Activated CD8-positive, alpha-beta memory T cell treated with anti-CD3 and anti-CD28 coated beads, Interleukin-2, amount 50 U/mL, for 48 hours (primary cell): Measurements from ENCODE around the gene SLC2A14.
"Not testable (repeated sequence)": the region's sequence is repeated elsewhere in the genome, so short reads cannot be mapped to it uniquely, and the experiment has no call there.

Experiments used
- DNase-seq: peaks from one replicate; pipeline ENCODE4 v3.0.0-alpha.2; 2020

The SLC2A14 gene

DNA sequence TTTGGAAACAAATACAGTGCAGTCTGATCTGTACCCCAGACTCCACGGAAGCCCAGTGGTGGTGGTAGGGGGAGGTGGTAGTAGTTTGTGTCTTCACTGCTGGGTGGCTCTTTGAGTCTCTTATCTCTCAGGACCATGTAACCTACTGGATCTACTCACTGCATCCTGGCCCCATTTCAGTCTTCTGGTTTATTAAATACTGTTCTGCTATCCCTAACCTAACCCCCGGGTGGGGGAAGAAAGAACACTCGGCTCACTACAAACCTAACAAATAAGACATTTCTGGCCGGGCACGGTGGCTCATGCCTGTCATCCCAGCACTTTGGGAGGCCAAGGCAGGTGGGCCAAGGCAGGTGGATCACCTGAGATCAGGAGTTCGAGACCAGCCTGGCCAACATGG lies 39.5 kb downstream of the SLC2A14 start:
- not testable (repeated sequence) for DNase-seq

DNA sequence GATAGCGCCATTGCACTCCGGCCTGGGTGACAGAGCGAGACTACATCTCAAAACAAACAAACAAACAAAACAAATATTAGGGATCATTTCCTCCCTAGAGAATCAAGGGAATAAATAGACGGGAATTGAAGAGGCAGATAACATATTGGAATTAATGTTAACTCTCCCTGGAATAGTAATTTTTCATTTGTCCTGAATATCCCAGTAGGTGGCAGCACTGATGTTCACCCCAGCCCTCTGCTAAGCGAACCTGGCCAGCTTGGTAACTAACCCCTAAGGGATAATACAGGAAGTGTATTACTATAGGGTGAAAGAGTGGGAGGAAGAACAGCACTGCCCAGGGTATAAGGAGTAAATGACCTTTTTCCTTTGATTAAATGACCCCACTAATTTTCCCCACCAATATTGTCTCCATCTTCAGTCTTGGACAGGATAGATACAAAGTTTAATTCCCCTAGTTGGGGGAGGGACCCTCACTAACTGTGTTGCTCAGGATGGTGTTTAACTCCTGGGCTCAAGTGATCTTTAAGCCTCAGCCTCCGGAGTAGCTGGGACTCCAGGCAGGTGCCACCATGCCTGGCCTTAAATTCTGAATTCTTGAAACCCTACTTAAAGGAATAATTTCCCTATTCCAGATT lies 40.5 kb downstream of the SLC2A14 start:
- no peak for DNase-seq

DNA sequence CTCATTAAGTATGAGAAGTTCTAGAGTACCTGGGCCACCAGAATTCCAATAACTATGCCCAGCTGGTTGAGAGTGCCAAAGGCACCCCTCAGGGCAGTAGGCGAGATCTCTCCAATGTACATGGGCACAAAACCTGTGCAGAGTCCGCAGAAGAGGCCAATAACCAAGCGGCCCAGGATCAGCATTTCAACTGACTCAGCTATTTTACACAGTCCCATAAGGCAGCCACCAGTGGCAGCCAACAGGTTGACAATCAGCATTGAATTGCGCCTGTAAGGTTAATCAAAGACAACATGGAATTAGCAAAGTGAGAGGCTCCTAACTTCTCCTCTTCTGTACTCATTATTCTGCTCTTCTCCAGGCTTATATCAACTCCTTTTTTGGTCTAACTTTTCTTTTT lies 43.0 kb downstream of the SLC2A14 start:
- DNase-seq, result not testable (repeated sequence)

DNA sequence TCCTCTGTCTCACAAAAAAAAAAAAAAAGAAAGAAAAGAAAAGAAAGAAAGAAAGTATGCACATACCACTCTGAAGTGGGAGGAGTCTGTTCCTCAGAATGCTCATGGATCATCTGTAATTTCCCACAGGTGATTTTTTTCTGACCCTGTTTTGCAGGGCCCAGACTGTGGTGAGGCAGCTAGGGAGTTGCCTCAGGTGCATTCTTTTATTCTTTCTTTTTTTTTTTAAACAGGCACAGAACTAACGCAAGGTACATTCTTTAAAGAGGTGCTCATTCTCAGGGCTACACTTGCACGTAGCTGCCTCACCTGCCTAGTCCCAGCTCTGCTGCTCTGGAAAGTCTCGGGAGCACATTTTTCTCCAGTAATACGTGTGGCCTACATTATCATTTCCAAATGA lies 47.0 kb downstream of the SLC2A14 start:
- DNase-seq, result not testable (repeated sequence)

DNA sequence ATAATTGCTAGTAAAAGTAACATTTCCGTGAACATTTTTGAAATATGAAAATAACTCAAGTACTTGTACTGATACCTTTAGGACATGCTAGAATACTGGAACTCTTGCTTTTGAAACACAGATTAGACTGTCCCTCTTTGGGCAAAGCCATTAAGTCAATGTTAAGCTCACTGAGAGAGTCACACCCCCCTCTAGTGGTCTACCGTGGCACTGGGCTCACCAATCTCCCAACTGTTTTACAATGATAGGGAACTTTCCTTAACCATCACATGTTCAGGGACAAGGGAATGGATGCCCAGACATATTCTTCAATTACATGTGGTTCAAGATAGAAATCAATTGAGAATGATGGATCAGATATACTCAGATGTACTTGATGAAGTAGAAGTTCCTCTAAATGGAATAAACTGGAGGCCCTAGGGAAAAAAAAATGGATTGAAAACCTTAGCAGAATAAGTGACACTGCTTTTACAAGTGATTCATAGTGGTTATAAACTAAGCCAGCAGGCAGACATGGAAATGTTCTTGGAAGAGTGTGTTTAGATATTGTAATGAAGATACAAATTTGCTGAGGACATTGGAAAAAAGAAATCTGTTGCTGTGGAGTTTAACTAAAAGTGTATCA lies 65.7 kb downstream of the SLC2A14 start:
- DNase-seq, result peak; percentile 74

DNA sequence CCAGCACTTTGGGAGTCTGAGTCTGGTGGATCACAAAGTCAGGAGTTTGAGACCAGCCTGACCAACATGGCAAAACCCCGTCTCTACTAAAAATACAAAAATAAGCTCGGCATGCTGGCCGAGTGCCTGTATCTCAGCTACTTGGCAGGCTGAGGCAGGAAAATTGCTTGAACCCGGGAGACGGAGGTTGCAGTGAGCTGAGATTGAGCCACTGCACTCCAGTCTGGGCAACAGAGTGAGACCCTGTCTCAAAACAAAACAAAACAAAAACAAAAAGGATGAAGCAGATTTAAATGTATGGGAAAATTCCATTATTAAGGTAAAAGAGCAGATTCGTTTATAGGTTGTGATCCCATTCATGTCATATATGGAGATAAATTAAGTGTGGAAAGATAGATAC lies 66.4 kb downstream of the SLC2A14 start:
- not testable (repeated sequence) for DNase-seq

DNA sequence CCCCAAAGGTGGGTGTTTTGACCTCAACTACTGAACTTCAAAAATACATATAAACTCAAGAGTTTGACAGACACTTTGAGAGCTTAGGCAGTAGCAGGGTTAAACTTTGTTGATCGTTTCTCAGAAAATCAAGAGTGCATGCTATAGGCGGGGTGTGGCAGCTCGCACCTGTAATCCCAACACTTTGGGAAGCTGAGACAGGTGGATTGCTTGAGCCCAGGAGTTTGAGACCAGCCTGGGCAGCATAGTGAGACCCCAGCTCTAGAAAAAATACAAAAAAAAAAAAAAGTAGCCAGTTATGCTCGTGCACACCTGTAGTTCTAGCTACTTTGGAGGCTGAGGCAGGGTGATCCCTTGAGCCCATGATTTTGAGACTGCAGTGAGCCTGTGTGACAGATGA lies 71.3 kb downstream of the SLC2A14 start:
- DNase-seq, result no peak

DNA sequence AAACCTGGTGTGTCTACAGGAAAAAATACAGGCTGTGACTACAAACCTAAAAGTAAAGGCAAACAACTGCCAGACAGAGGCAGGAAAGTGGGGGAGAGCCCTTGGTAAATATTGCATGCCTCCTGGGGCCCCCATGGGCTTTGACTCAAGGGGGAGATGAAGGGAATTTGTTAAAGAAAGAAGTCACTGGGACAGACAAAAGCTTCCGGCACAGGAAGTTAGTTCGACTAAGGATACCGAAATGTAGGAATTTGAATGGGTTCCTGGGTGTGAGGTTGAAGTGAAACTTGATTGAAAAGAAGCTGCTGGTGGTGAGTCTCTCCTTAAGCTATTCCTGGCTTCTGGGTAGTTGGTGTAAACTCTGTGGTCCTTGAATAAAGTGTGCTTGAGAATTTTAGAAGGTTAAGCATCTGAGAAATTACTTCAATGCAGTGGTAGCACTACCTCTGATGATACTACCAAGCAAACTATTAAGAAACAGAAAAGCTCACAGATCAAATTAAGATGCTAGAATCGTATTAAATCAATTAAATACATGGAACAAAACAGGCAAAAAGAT lies 73.9 kb downstream of the SLC2A14 start:
- not testable (repeated sequence) for DNase-seq

DNA sequence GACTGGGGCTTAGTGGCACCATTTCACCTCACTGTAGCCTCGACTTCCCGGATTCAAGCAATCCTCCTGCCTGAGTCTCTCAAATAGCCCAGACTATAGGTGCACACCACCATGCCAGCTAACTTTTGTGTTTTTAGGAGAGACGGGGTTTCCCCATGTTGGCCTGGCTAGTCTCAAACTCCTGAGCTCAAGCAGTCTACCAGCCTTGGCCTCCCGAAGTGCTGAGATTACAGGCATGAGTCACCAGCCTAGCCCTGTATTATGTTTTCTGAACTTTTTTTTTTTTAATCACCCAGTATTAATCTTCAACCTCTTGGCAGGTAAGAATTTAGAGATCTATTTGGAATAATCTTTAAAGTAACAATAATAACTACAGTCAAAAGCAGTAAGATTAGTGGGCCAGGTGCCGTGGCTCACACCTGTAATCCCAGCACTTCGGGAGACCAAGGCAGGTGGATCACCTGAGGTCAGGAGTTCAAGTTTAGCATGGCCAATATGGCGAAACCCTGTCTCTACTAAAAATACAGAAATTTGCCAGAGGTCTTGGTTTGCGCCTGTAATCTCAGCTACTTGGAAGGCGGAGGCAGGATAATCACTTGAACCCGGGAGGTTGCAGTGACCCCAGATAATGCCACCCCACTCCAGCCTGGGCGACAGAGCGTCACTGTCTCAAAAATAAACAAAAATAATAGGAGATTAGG lies 74.9 kb downstream of the SLC2A14 start:
- DNase-seq, result no peak

DNA sequence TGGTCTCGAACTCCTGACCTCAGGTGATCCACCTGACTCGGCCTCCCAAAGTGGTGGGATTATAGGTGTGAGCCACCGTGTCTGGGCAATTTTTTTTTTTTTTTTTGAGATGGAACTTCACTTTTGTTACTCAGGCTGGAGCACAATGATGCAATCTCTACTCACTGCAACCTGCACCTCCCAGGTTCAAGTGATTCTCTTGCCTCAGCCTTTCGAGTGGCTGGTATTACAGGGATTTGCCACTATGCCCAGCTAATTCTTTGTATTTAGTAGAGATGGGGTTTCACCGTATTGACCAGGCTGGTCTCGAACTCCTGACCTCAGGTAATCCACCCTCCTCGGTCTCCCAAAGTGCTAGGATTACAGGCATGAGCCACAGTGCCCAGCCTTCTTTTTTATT lies 75.4 kb downstream of the SLC2A14 start:
- not testable (repeated sequence) for DNase-seq

DNA sequence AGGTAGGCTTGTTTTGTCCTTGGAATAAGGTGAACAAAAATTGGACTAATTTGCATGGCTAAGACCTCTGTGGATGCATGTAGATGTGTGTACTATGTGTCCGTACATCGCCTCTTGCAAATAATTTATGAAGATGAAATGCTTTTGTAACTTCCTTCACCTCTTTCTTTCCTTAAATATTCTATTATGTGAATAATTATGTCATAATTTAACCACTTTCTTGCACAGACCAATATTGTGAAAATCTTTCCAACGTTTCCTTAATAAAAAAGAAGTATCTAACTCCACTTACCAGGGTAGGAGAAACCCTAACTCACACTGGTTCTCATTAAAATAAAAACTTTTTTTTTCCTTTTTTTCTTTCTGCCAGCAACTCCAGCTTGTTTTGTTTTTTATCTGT lies 79.5 kb downstream of the SLC2A14 start:
- no peak for DNase-seq

DNA sequence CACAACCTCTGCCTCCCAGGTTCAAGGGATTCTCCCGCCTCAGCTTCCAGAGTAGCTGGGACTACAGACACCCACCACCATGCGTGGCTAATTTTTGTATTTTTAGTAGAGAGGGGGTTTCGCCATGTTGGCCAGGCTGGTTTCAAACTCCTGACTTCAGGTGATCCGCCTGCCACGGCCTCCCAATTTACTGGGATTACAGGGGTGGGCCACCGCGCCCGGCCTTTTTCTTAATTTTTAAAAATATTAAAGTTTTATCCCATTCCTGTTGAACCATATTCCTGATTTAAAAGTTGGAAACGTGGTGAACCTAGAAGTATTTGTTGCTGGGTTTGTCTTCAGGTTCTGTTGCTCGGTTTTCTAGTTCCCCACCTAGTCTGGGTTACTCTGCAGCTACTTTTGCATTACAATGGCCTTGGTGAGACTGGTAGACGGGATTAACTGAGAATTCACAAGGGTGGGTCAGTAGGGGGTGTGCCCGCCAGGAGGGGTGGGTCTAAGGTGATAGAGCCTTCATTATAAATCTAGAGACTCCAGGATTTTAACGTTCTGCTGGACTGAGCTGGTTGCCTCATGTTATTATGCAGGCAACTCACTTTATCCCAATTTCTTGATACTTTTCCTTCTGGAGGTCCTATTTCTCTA lies 83.7 kb downstream of the SLC2A14 start, which contains the start of gene NANOG:
TSS of gene NANOG (plus strand) at position 519 of the 645 bp plus-strand sequence. CDS start 213 bp downstream, outside the sequence.
- not testable (repeated sequence) for DNase-seq

DNA sequence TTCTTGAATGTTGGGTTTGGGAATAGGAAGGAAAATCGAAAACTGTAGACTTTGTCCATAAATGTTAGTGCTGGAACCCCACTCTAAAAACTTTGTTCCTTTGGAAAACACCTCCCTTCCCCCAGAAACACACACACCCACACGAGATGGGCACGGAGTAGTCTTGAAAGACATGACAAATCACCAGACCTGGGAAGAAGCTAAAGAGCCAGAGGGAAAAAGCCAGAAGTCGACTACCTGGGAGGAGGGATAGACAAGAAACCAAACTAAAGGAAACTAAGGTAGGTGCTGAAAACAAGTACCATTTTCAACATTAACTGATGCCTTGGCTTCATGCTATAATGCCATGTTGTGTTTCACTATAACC lies 84.4 kb downstream of the SLC2A14 start:
- no peak for DNase-seq

DNA sequence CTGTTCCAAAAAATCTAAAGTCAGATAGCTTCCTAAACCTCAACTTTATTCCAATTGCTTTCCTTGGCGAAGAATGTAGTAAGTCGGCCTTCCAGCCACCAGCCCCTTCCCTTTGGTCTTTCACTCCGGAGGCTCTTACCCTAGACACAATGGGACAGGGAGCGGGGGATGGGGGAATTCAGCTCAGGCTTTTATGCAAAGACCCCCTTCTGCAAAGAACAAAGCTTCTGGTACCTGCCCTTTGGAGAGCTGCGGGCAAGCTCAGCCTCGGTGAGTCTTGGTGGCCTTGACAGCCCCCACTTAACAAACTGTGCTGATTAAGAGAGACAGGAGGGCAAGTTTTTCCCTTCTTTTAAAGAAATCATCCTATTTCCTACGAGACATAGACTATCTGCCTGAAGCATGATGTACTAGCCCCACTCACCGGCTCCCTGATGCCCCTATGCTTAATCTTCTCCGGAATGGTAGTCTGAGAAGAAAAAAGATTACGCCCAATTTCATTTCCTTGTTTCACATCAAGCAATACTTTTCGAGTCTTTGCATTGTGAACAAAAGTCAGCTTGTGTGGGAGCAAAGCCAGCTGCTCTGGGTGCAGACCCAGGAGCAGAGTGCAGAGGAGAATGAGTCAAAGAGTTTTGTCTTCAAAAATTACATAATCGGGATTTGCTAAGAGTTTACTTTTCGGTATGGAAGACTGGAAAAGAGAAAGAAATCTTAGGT lies 85.0 kb downstream of the SLC2A14 start:
- no peak for DNase-seq

DNA sequence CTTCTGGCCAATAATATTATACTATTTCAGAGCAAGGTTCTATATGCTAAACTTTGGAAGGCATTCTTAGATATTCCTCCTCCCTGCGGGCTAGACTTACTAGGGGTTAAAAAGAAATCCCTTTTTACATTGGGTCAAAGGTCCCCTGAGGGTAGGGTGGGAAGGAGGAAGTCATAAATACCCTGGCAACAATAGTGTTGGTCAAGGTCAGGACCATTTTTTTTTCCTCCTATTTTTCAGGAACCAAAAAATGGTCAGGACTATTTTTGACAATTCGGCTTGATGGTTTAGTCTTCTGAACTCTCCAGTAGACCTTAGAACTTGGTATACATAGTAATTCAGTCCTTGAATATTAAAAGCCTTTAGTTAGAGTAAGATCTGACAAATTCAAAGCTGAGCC lies 88.0 kb downstream of the SLC2A14 start:
- no peak for DNase-seq

DNA sequence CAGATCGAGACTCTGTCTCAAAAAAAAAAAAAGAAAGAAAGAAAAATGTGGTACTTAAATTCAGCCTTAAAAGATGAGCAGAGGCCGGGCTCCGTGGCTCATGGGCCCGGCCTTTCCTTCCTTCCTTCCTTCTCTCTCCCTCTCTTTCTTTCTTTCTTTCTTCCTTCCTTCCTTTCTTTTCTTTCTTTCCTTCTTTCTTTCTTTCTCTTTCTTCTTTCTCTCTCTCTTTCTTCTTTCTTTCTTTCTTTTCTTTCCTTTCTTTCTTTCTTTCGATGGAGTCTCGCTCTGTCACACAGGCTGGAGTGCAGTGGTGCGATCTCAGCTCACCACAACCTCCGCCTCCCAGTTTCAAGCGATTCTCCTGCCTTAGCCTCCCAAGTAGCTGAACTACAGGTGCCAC lies 89.3 kb downstream of the SLC2A14 start:
- not testable (repeated sequence) for DNase-seq

DNA sequence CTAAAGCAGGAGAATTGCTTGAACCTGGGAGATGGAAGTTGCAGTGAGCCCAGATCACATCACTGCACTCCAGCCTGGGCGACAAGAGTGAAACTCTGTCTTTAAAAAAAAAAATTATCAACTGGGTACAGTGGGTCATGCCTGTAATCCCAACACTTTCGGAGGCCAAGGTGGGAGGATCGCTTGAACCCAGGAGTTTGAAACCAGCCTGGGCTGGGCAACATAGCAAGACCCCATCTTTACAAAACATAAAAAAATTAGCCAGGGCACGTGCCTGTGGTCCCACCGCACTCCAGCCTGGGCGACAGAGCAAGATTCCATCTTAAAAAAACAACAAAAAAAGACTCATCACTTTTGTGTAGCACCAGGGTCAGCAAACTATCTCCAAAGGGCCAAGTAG lies 90.7 kb downstream of the SLC2A14 start:
- DNase-seq, result no peak

DNA sequence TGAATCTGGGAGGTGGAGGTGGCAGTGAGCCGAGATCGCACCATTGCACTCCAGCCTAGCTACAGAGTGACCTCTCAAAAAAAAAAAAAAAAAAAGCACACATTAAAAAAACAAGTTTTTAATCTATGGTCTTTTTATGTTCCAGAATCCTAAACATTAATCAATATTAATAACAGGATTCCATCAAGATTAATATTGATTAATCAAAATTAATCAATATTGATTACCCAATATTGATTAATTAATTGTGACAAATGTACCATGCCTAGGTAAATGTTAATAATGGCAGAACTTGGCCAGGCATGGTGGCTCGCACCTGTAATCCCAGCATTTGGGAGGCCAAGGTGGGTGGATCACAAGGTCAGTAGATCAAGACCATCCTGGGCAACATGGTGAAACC lies 91.4 kb downstream of the SLC2A14 start:
- no peak for DNase-seq

DNA sequence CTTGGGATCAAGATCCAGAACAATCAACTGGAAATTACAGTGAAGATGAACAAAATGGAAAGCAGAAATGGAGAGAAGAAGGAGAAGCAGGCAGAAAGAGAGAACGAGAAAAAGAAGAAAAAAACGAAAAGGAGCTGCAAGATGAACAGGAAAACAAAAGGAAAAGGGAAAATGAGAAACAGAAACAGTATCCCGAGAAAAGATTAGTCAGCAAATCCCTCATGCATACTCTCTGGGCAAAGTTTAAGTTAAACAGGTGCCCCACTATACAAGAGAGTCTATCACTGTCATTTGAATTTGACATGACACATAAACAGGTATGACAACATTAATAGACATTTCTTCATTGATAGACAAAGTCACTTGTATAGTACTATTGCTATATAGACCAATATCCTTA lies 102.7 kb downstream of the SLC2A14 start:
- no peak for DNase-seq
